Measurements from ENCODE around the gene PSD. TPM values are rescaled to one million over a fixed set of nuclear protein-coding genes. Genes with fewer than 3 reads are reported as not detected.

PSD gene
- total RNA-seq, 6 donors from 2014 or later, result 1.1 to 28.3 (median 3.5) TPM

GRCh38 chr10:102407425-102408130 lies 11.0 kb downstream of the PSD start:
- H3K36me3 ChIP-seq, result peaks cover 0 to 11% (median 5%) of the 10 kb centered on the region in 4 donors
- DNase-seq (no peak), ATAC-seq (ENCODE audit: low FRiP score in 2 of 2) (no peak)
- no peak for TF ChIP-seq EP300 (IDR thresholded peaks at IDR 0.05)
- no peak for TF ChIP-seq CTCF (IDR thresholded peaks at IDR 0.05)
- no peak for TF ChIP-seq POLR2AphosphoS5 (IDR thresholded peaks at IDR 0.05)
- TF ChIP-seq POLR2A (IDR thresholded peaks at IDR 0.05), result no peak
- WGBS, 2 donors, result 79 to 88% methylated on average over 10 to 13 of the region's 13 CpGs
- peaks cover 15 to 25% (median 19%) of the 10 kb centered on the region in 4 donors for H3K4me1 ChIP-seq
- no peak overlapping the region for H3K27ac ChIP-seq
- H3K4me3 ChIP-seq, result no peak overlapping the region
- peaks cover 0 to 43% (median 23%) of the 10 kb centered on the region in 4 donors for H3K27me3 ChIP-seq
- no peaks in the 10 kb centered on the region for H3K9me3 ChIP-seq

- H3K27me3 ChIP-seq, result peaks cover 0 to 38% (median 19%) of the 10 kb centered on the region in 4 donors
- no peak overlapping the region for H3K4me3 ChIP-seq
- no peak for TF ChIP-seq POLR2AphosphoS5 (IDR thresholded peaks at IDR 0.05)
- no peak for TF ChIP-seq POLR2A (IDR thresholded peaks at IDR 0.05)
- no peak for TF ChIP-seq CTCF (IDR thresholded peaks at IDR 0.05)
- TF ChIP-seq EP300 (IDR thresholded peaks at IDR 0.05), result no peak
- DNase-seq (no peak), ATAC-seq (ENCODE audit: low FRiP score in 2 of 2) (no peak)
- peaks cover 4 to 19% (median 12%) of the 10 kb centered on the region in 4 donors for H3K36me3 ChIP-seq
- no peaks in the 10 kb centered on the region for H3K9me3 ChIP-seq
- H3K4me1 ChIP-seq, result peaks cover 15 to 25% (median 19%) of the 10 kb centered on the region in 4 donors
- no peak overlapping the region for H3K27ac ChIP-seq
- 82% methylated on average over 2 of the region's 2 CpGs; no CpG with 5 or more reads in 1 of the 2 donors for WGBS, 2 donors
These were observed 11.8 kb downstream of the PSD start for GRCh38 chr10:102406815-102407214.

- ATAC-seq (ENCODE audit: low FRiP score in 2 of 2), result no peak
- H3K4me3 ChIP-seq, result no peak overlapping the region
- peaks cover 10 to 31% (median 23%) of the 10 kb centered on the region in 4 donors for H3K36me3 ChIP-seq
- H3K9me3 ChIP-seq, result no peaks in the 10 kb centered on the region
- TF ChIP-seq CTCF (IDR thresholded peaks at IDR 0.05) (no peak), POLR2AphosphoS5 (IDR thresholded peaks at IDR 0.05) (no peak), POLR2A (IDR thresholded peaks at IDR 0.05) (no peak), EP300 (IDR thresholded peaks at IDR 0.05) (no peak)
- WGBS, 2 donors, result 63 to 82% methylated on average over 6 of the region's 6 CpGs
- H3K27me3 ChIP-seq, result peaks cover 0 to 28% (median 13%) of the 10 kb centered on the region in 4 donors
- DNase-seq, result no peak
- H3K4me1 ChIP-seq, result peaks cover 14 to 22% (median 16%) of the 10 kb centered on the region in 4 donors
- no peak overlapping the region for H3K27ac ChIP-seq
These were observed 13.0 kb downstream of the PSD start for GRCh38 chr10:102405632-102406031.

- no peak for DNase-seq
- WGBS, 2 donors, result 85 to 90% methylated on average over 2 to 19 of the region's 19 CpGs
- H3K4me3 ChIP-seq, result no peak overlapping the region
- peaks cover 10 to 36% (median 27%) of the 10 kb centered on the region in 4 donors for H3K36me3 ChIP-seq
- H3K27ac ChIP-seq, result no peak overlapping the region
- no peaks in the 10 kb centered on the region for H3K9me3 ChIP-seq
- no peak for TF ChIP-seq EP300 (IDR thresholded peaks at IDR 0.05)
- TF ChIP-seq POLR2AphosphoS5 (IDR thresholded peaks at IDR 0.05), result no peak
- TF ChIP-seq CTCF (IDR thresholded peaks at IDR 0.05), result no peak
- no peak for ATAC-seq (ENCODE audit: low FRiP score in 2 of 2)
- H3K4me1 ChIP-seq, result peaks cover 10 to 21% (median 13%) of the 10 kb centered on the region in 4 donors
- peaks cover 0 to 23% (median 9%) of the 10 kb centered on the region in 4 donors for H3K27me3 ChIP-seq
These were observed 13.4 kb downstream of the PSD start for GRCh38 chr10:102405108-102405571.
